GM18502 (cell line): ENCODE measurements around the gene HLA-E.

Experiments
- ATAC-seq: cut with Tn5 transposase; IDR thresholded peaks from one replicate; pipeline ENCODE4 v1.9.1; 2021; ENCODE audit warnings: mild to moderate bottlenecking; ENCODE audit not compliant: unreplicated experiment, poor library complexity

HLA-E gene

DNA sequence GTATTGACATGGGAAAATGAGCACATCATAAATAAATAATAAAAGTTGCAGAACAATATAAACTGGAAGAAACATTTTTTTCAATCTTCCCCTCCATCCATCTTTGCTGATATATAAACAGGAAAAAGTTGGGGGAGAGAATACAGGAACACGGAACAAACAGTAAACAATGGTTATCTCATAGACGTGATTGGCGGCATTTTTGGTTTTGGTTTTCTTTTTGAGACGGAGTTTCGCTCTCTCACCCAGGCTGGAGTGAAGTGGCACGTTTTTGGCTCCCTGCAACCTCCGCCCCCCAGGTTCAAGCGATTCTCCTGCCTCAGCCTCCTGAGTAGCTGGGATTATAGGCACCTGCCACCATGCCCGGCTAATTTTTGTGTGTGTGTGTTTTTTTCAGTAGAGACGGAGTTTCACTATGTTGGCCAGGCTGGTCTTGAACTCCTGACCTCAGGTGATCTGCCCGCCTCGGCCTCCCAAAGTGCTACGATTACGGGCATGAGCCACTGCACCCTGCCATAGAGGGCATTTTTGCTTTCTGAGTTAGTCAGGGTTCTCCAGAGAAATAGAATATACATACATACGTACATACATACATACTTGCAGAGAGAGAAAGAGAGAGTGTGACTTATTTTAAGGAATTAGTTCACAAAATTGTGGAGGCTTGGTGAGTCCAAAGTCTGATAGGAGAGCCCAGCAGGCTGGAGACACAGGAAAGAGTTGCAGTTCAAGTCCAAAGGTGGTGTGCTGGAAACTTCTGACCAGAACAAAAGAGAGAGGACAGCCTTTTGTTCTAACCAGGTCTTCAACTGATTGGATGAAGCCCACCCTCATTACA lies 44.4 kb downstream of the HLA-E start:
- ATAC-seq, result no peak

DNA sequence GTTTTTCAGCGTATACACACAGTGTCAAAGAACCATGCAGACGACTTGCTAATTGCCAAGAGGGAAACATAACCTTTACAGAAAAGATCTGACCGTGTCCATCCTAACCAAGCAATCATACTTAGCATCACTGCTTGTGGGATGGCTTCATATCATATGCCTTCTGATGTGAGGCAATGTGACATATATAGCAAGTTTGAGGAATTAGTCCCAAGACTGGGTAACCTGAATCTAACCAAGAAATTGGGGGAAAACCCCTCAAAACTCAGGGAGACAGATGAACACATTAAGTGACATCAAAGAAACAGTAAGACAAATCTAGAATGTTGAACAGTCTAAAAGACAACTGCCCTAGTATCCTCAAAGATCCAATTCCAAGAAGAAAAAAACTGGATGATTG lies 48.6 kb downstream of the HLA-E start:
- ATAC-seq, result no peak

DNA sequence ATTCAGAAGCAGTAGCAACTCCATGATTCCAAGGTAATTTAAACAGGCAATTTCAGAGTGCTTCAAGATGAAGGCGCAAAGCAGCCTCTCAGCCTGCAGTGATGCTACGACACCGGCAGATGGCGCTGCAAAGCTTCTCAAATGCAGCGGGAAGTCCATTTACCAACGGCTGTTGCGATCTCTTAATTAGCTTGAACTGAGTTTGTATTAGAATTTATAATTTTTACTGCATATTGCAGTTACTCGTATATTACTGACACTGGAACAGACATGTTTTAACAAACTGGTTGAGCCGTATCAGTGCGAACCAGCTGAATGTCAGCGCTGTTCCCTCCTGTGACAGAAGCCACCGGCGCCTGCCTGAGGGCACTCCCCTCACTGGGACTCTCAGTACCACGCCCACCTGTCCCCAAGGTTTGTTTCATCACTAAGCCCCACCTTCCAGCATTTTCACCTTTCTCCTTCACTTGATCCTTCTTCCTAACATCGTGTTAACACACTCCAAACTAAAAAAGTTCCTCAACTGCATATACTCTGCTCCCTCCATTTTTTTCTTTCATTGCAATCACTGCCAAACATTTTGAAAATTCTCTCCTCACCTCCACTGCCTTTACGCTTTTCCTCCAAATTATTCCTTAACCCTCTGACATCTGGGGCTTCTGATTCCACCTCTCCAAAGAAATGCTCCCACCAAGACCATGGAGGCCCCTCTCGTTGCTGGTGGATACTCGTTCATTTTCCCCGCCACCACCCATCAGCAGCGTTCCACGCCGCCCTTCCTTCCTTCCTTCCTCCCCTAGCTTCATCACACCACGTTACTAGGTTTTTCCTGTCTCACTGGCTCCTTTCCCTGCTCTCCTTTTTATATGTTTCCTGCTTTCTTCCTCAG lies 52.5 kb downstream of the HLA-E start:
- ATAC-seq, result no peak

DNA sequence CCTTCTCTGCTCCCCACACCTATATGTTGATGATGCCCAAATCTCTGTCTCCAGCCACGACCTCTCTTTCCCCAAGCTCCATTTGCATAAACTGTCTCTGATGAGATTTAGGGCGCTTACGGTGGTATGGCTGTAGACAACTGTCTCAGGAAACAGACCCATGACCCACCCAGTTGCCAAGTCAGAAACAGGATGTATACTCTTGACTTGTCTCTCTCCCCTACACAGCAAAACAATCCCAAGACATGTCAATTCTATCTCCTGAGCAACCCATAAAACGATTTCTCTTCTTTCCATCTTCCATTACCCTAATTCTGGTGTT lies 53.1 kb downstream of the HLA-E start:
- no peak for ATAC-seq

DNA sequence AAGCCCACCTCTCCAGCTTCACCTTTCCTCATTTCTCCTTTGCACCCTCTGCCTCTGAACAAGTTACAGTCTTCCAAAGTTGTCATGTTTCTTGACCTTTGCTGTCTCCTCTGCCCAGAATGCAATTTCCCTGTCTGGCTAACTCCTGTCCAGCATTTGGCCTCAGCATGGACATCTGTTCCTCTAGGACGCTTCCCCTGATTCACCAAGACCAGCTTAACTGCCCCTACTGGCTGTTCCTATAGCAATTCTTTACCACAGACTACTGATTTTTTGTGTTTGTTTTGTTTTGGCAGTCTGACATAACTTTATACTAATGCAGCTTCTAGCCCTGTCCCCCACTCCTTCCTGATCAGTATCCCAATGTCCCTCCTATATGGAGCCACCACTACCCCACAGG lies 53.6 kb downstream of the HLA-E start:
- ATAC-seq, result no peak
